SK-N-SH (cell line): Measurements from ENCODE around the gene FAM90A1.
"Not testable (repeated sequence)": the region's sequence is repeated elsewhere in the genome, so short reads cannot be mapped to it uniquely, and the experiment has no call there.

Experiments used
- CTCF ChIP-seq: fragments of 200-600 bp; sonication (generic); IDR thresholded peaks from 2 replicates; pipeline ENCODE4 v1.6.1; 2017; ENCODE audit warnings: antibody characterized with exemption, mild to moderate bottlenecking, moderate library complexity
- EZH2phosphoT487 ChIP-seq: fragments of 200-600 bp; sonication (generic); IDR thresholded peaks from 2 replicates; pipeline ENCODE4 v1.6.1; 2017; ENCODE audit warnings: low read depth, mixed run types, mild to moderate bottlenecking, antibody characterized with exemption, moderate library complexity, borderline replicate concordance
- FOSL2 ChIP-seq: IDR thresholded peaks from 2 replicates; pipeline ENCODE4 v1.4.0; 2012; ENCODE audit warnings: low read depth, mild to moderate bottlenecking, moderate library complexity, borderline replicate concordance
- GABPA ChIP-seq: IDR thresholded peaks from 2 replicates; pipeline ENCODE4 v1.4.0; 2012; ENCODE audit warnings: low read depth, mild to moderate bottlenecking
- IRF3 ChIP-seq: fragments of 150-350 bp; IDR thresholded peaks from 2 replicates; pipeline ENCODE4 v1.6.1; 2016; ENCODE audit warnings: mild to moderate bottlenecking, low read depth, low read length
- JUND ChIP-seq: IDR thresholded peaks from 2 replicates; pipeline ENCODE4 v1.4.0; 2012
- MAX ChIP-seq: IDR thresholded peaks from 2 replicates; pipeline ENCODE4 v1.4.0; 2012; ENCODE audit warnings: low read depth
- NFIC ChIP-seq: IDR thresholded peaks from 2 replicates; pipeline ENCODE4 v1.4.0; 2012; ENCODE audit warnings: borderline replicate concordance
- NRF1 ChIP-seq: IDR thresholded peaks from 2 replicates; pipeline ENCODE4 v1.6.1; 2012; ENCODE audit warnings: low read depth, mild to moderate bottlenecking, low read length
- PBX3 ChIP-seq: IDR thresholded peaks from 2 replicates; pipeline ENCODE4; 2012
- POLR2AphosphoS5 ChIP-seq: IDR thresholded peaks from 2 replicates; pipeline ENCODE4 v1.6.1; 2012; ENCODE audit warnings: low read depth, low read length
- RXRA ChIP-seq: IDR thresholded peaks from 2 replicates; pipeline ENCODE4 v1.4.0; 2012; ENCODE audit warnings: low read depth, mild to moderate bottlenecking, borderline replicate concordance
- TAF1 ChIP-seq: IDR thresholded peaks from 2 replicates; pipeline ENCODE4 v1.6.1; 2012; ENCODE audit warnings: low read depth, mild to moderate bottlenecking, low read length, moderate library complexity, borderline replicate concordance

GRCh38 chr12:8251616-8252015, 24.2 kb upstream of the FAM90A1 start:
- TF ChIP-seq EZH2phosphoT487, CTCF, TAF1, FOSL2, IRF3, MAX, JUND, PBX3, GABPA, NFIC, RXRA, NRF1, POLR2AphosphoS5: not testable (repeated sequence)
